Upper lobe of left lung (tissue), 6 donors: ENCODE results near the gene DDI2. TPM values are rescaled to one million over a fixed set of nuclear protein-coding genes. Genes with fewer than 3 reads are reported as not detected.
A peak's percentile ranks its signal among the peaks of the same experiment; 100 is the strongest.
"Not testable (repeated sequence)": the region's sequence is repeated elsewhere in the genome, so short reads cannot be mapped to it uniquely, and the experiment has no call there.

Source experiments
- ATAC-seq, 2 donors: fragments of 200-7000 bp; cut with Tn5 transposase; one replicate each; pipeline ENCODE4 v1.9.1; 2022; ENCODE audit warnings: mild to moderate bottlenecking in 2 of 2, moderate library complexity in 2 of 2; ENCODE audit not compliant: low FRiP score in 2 of 2
- DNase-seq, 2 donors: peaks; one replicate each; pipeline ENCODE4 v3.0.0-alpha.2; 2019 to 2020
- H3K27ac ChIP-seq, 4 donors: fragments of 200-600 bp; sonication (generic); one replicate each; pipeline ENCODE4 v1.5.1; 2016 to 2019
- H3K27me3 ChIP-seq, 4 donors: fragments of 200-600 bp; sonication (generic); one replicate each; pipeline ENCODE4 v1.5.1; 2017 to 2019
- H3K36me3 ChIP-seq, 4 donors: fragments of 200-600 bp; sonication (generic); one replicate each; pipeline ENCODE4 v1.5.1; 2016 to 2019
- H3K4me1 ChIP-seq, 4 donors: fragments of 200-600 bp; sonication (generic); one replicate each; pipeline ENCODE4 v1.5.1; 2018 to 2019
- H3K4me3 ChIP-seq, 4 donors: fragments of 200-600 bp; sonication (generic); one replicate each; pipeline ENCODE4 v1.5.1; 2017 to 2019; ENCODE audit warnings: mild to moderate bottlenecking in 2 of 4, moderate library complexity in 1 of 4
- H3K9me3 ChIP-seq, 4 donors: fragments of 200-600 bp; sonication (generic); one replicate each; pipeline ENCODE4 v1.5.1; 2018 to 2019
- EP300 ChIP-seq, 4 donors: sonication (generic); formaldehyde crosslinking; IDR thresholded peaks; one replicate each; pipeline ENCODE4 v1.5.1; 2017; ENCODE audit warnings: antibody characterized with exemption in 4 of 4, control low read depth in 2 of 4
- POLR2A ChIP-seq, 4 donors: fragments of 450-650 bp; IDR thresholded peaks; one replicate each; pipeline ENCODE4 v1.5.1; 2016 to 2017; ENCODE audit warnings: antibody characterized with exemption in 4 of 4, mild to moderate bottlenecking in 2 of 4
- POLR2AphosphoS5 ChIP-seq, 2 donors: sonication (generic); formaldehyde crosslinking; IDR thresholded peaks; one replicate each; pipeline ENCODE4 v1.5.1; 2017; ENCODE audit warnings: antibody characterized with exemption in 2 of 2
- WGBS, 2 donors: methylation state at CpG; one replicate each; pipeline ENCODE4 v1.1.5; 2017 to 2018; 5-methylcytosine and 5-hydroxymethylcytosine counted together
- total RNA-seq, 6 donors: library from RNA; depleted of rRNA in 4 of 6; stranded (reverse); fragments of >200 nt in 4 of 6; gene quantifications; one replicate each; pipeline versions ENCODE4 v1.1.0 to v1.2.1, GENCODE V29; 2016 to 2021
- TF ChIP-seq, protein P1 (sequence below), 6 experiments: fragments of 450-650 bp in 4 of 6; fragments of 200-600 bp in 2 of 6; sonication (generic) in 2 of 6; IDR thresholded peaks; one replicate each; pipeline ENCODE4 v1.5.1; 2016 to 2019; ENCODE audit warnings: antibody characterized with exemption in 6 of 6
- donor health status: DM: no; HTN: no; CAD: no; lungs with moderate emphysema.
- donor health status: DM: no; HTN: yes; CAD: no; lungs with severe emphysema.

Gene DDI2
- total RNA-seq, 6 donors from 2014 or later, result 31.4 to 161 (median 46.1) TPM

DNA sequence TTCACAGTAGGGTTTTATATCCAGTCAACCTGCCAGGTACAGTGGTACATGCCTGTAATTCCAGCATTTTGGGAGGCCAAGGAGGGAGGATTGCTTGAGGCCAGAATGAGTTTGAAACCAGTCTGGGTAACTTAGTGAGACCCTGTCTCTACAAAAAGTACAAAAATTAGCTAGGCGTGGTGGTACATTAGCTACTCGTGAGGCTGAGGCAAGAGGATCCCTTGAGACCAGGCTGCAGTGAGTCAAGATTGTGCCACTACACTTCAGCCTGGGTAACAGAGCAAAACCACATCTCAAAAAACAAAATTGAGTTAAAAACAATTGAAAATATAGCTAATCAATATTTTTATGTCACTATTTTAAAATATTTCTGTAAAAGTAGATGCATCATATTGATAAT is 33.2 kb downstream of the DDI2 start:
- ATAC-seq, result no peak
- Histone ChIP-seq H3K27ac (no peak overlapping the region), H3K4me1 (no peaks in the 10 kb centered on the region), H3K9me3 (no peaks in the 10 kb centered on the region), H3K4me3 (no peak overlapping the region), H3K36me3 (peaks cover 15 to 85% (median 44%) of the 10 kb centered on the region in 4 donors), H3K27me3 (no peaks in the 10 kb centered on the region)
- no peak for TF ChIP-seq EP300 (IDR thresholded peaks at IDR 0.05)
- TF ChIP-seq POLR2AphosphoS5 (IDR thresholded peaks at IDR 0.05), result no peak
- TF ChIP-seq, protein P1, sequence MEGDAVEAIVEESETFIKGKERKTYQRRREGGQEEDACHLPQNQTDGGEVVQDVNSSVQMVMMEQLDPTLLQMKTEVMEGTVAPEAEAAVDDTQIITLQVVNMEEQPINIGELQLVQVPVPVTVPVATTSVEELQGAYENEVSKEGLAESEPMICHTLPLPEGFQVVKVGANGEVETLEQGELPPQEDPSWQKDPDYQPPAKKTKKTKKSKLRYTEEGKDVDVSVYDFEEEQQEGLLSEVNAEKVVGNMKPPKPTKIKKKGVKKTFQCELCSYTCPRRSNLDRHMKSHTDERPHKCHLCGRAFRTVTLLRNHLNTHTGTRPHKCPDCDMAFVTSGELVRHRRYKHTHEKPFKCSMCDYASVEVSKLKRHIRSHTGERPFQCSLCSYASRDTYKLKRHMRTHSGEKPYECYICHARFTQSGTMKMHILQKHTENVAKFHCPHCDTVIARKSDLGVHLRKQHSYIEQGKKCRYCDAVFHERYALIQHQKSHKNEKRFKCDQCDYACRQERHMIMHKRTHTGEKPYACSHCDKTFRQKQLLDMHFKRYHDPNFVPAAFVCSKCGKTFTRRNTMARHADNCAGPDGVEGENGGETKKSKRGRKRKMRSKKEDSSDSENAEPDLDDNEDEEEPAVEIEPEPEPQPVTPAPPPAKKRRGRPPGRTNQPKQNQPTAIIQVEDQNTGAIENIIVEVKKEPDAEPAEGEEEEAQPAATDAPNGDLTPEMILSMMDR (IDR thresholded peaks at IDR 0.05), result no peak
- TF ChIP-seq POLR2A (IDR thresholded peaks at IDR 0.05), result no peak
- 92 to 97% methylated on average over 2 of the region's 2 CpGs for WGBS, 2 donors
- no peak for DNase-seq

DNA sequence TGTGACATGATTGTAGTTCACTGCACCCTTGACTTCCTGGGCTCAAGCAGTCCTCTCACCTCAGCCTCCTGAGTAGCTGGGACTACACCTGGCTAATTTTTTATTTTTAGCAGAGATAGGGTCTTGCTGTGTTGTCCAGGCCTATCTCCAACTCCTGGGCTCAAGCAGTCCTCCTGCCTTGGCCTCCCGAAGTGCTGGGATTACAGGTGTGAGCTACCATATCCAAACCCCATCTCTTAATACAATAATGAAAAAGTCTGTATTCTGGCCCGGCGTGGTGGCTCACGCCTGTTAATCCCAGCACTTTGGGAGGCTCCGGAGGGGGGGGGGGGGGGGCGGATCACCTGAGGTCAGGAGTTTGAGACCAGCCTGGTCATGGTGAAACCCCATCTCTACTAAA is 34.9 kb downstream of the DDI2 start:
- not testable (repeated sequence) for H3K27ac ChIP-seq
- peaks cover 21 to 86% (median 36%) of the 10 kb centered on the region in 4 donors for H3K36me3 ChIP-seq

DNA sequence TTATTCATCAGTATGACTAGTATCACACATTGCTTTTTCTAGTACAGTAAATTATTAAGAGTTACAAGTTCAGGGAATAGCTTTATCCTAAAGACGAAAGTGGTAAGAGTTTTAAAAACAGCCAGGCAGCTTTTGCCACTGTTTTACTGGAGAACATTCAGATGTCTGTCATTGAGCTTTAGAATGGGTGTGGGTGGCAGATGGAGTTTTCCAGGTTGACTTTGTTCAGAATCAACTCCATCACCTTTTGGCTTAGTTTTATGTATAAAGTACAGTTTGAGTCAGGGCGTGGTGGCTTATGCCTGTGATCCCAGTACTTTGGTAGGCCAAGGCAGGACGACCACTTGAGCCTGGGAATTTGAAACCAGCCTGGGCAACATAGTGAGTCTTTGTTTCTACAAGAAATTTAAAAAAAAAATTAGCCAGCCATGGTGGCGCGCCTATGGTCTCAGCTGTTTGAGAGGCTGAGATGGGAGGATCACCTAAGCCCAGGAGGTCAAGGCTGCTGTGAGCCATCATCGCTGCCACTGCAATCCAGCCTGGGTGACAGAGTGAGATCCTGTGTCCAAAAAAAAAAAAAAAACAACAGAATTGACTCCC is 36.9 kb downstream of the DDI2 start:
- Histone ChIP-seq H3K27me3 (no peaks in the 10 kb centered on the region), H3K4me1 (peaks cover 0 to 6% (median 2%) of the 10 kb centered on the region in 4 donors), H3K27ac (no peak overlapping the region), H3K36me3 (peaks cover 21 to 89% (median 37%) of the 10 kb centered on the region in 4 donors), H3K4me3 (no peak overlapping the region), H3K9me3 (no peaks in the 10 kb centered on the region)
- DNase-seq (no peak), ATAC-seq (no peak)
- WGBS, 2 donors, result 95 to 96% methylated on average over 6 of the region's 6 CpGs
- TF ChIP-seq POLR2A (IDR thresholded peaks at IDR 0.05) (no peak), POLR2AphosphoS5 (IDR thresholded peaks at IDR 0.05) (no peak), EP300 (IDR thresholded peaks at IDR 0.05) (no peak)
- TF ChIP-seq, protein P1 (IDR thresholded peaks at IDR 0.05), result no peak

More for the DNA sequence above, 34.9 kb downstream of the DDI2 start:
- not testable (repeated sequence) for H3K9me3 ChIP-seq, H3K4me3 ChIP-seq, H3K27me3 ChIP-seq, ATAC-seq, H3K4me1 ChIP-seq, DNase-seq
- WGBS, 2 donors, result 98 to 100% methylated on average over 1 to 6 of the region's 6 CpGs

DNA sequence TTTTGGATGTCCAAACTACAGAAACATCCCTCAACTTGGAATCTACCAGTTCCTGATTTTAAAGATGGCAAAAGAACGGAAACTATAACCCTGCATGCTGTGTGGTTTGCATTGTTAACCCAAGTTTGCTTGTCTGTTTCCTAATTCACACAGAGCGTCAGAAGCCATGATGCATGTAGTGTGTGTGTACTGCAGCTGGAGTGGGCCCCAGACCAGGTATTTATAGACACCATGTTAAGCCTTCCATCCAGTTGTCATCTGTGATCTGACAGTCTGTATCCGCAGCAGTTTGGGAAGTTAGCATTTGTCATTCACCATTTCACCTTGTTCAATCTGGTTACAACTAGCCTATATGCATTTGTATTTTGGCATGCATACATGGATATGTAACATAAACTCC is 39.2 kb downstream of the DDI2 start:
- Histone ChIP-seq H3K4me3 (no peak overlapping the region), H3K4me1 (peaks cover 0 to 6% (median 2%) of the 10 kb centered on the region in 4 donors), H3K27me3 (no peaks in the 10 kb centered on the region), H3K9me3 (no peaks in the 10 kb centered on the region), H3K36me3 (peaks cover 27 to 92% (median 42%) of the 10 kb centered on the region in 4 donors), H3K27ac (peak overlapping the region in 1 of 4 donors; percentile 23)
- TF ChIP-seq EP300 (IDR thresholded peaks at IDR 0.05), result no peak
- TF ChIP-seq, protein P1 (IDR thresholded peaks at IDR 0.05), result no peak
- TF ChIP-seq POLR2A (IDR thresholded peaks at IDR 0.05), result no peak
- TF ChIP-seq POLR2AphosphoS5 (IDR thresholded peaks at IDR 0.05), result no peak
- WGBS, 2 donors, result 90 to 93% methylated on average over 3 of the region's 3 CpGs
- DNase-seq (no peak), ATAC-seq (no peak)

DNA sequence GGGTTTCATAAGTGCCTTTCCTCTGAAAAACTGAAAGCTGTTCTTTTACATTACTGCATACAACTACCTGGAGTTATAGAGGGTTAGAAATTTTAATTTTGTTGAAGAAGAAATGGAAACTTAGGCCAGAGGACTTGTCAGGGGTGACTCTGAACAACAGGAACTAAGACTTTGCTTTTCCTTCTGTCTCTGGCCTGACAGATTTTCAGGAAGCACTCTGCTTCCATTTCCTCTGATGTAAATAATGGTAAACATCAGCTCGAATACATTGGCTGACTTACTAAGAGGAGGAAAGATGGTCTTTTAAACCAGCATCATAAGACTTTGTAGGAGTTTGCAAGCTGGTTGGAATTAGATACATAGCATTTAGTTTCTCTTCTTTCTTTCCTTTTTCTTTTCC is 39.8 kb downstream of the DDI2 start:
- WGBS, 2 donors, result 22 to 27% methylated on average over 1 of the region's 1 CpG
- TF ChIP-seq POLR2A (IDR thresholded peaks at IDR 0.05) (no peak), EP300 (IDR thresholded peaks at IDR 0.05) (no peak), POLR2AphosphoS5 (IDR thresholded peaks at IDR 0.05) (no peak)
- TF ChIP-seq, protein P1 (IDR thresholded peaks at IDR 0.05), result no peak
- H3K4me1 ChIP-seq, result peaks cover 0 to 6% (median 2%) of the 10 kb centered on the region in 4 donors
- H3K27ac ChIP-seq, result peak overlapping the region in 1 of 4 donors; percentile 22
- H3K4me3 ChIP-seq, result no peak overlapping the region
- H3K9me3 ChIP-seq, result no peaks in the 10 kb centered on the region
- no peak for ATAC-seq
- peaks cover 29 to 92% (median 42%) of the 10 kb centered on the region in 4 donors for H3K36me3 ChIP-seq
- no peaks in the 10 kb centered on the region for H3K27me3 ChIP-seq
- no peak for DNase-seq
